NB4 (cell line): ENCODE data around the gene VEGFA.

ENCODE experiments used
- POLR2A ChIP-seq: IDR thresholded peaks from 2 replicates; pipeline ENCODE4 v1.6.1; 2011; ENCODE audit warnings: mild to moderate bottlenecking; ENCODE audit not compliant: insufficient read length; ENCODE audit errors: extremely low read depth
- TF ChIP-seq, protein P1 (sequence below): IDR thresholded peaks from one replicate; pipeline ENCODE4 v1.5.1; 2012; ENCODE audit warnings: low read depth, low read length

- no peak for TF ChIP-seq POLR2A
- TF ChIP-seq, protein P1, sequence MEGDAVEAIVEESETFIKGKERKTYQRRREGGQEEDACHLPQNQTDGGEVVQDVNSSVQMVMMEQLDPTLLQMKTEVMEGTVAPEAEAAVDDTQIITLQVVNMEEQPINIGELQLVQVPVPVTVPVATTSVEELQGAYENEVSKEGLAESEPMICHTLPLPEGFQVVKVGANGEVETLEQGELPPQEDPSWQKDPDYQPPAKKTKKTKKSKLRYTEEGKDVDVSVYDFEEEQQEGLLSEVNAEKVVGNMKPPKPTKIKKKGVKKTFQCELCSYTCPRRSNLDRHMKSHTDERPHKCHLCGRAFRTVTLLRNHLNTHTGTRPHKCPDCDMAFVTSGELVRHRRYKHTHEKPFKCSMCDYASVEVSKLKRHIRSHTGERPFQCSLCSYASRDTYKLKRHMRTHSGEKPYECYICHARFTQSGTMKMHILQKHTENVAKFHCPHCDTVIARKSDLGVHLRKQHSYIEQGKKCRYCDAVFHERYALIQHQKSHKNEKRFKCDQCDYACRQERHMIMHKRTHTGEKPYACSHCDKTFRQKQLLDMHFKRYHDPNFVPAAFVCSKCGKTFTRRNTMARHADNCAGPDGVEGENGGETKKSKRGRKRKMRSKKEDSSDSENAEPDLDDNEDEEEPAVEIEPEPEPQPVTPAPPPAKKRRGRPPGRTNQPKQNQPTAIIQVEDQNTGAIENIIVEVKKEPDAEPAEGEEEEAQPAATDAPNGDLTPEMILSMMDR: no peak
These were observed 35.7 kb upstream of the VEGFA start for GRCh38 chr6:43734294-43734665.
